Liver (tissue), 9 donors: ENCODE results near the gene BANP. TPM values are rescaled to one million over a fixed set of nuclear protein-coding genes. Genes with fewer than 3 reads are reported as not detected.
"Not testable (repeated sequence)": the region's sequence is repeated elsewhere in the genome, so short reads cannot be mapped to it uniquely, and the experiment has no call there.

Source experiments
- DNase-seq: peaks from one replicate; pipeline ENCODE4 v3.0.0-alpha.2; 2017; ENCODE audit warnings: low spot score
- H3K27ac ChIP-seq, 2 donors: one replicate each; pipeline ENCODE4 v1.7.0; 2013; ENCODE audit warnings: inconsistent platforms in 2 of 2, low read length in 2 of 2, control low read depth in 1 of 2, low read depth in 1 of 2, mild to moderate bottlenecking in 1 of 2
- H3K27me3 ChIP-seq, 4 donors: one replicate each; pipeline versions ENCODE4 v1.6.1 to v1.7.0; 2013; ENCODE audit warnings: low read length in 3 of 4, inconsistent platforms in 1 of 4, mild to moderate bottlenecking in 1 of 4, moderate library complexity in 1 of 4; ENCODE audit not compliant: control insufficient read depth in 4 of 4, insufficient read depth in 4 of 4
- H3K36me3 ChIP-seq, 4 donors: one replicate each; pipeline versions ENCODE4 v1.6.1 to v1.7.0; 2013; ENCODE audit warnings: low read length in 3 of 4, mild to moderate bottlenecking in 3 of 4, low read depth in 1 of 4, moderate library complexity in 1 of 4; ENCODE audit not compliant: control insufficient read depth in 4 of 4, insufficient read depth in 3 of 4
- H3K4me1 ChIP-seq, 4 donors: one replicate each; pipeline versions ENCODE4 v1.6.1 to v1.7.0; 2013; ENCODE audit warnings: low read length in 3 of 4, mild to moderate bottlenecking in 3 of 4, moderate library complexity in 1 of 4; ENCODE audit not compliant: control insufficient read depth in 4 of 4, insufficient read depth in 4 of 4
- H3K4me3 ChIP-seq, 3 donors: one replicate each; pipeline versions ENCODE4 v1.6.1 to v1.7.0; 2013; ENCODE audit warnings: low read length in 3 of 3, control low read depth in 1 of 3, low read depth in 1 of 3, mild to moderate bottlenecking in 1 of 3
- H3K9ac ChIP-seq, 2 donors: one replicate each; pipeline ENCODE4 v1.7.0; 2013; ENCODE audit warnings: low read length in 2 of 2, mild to moderate bottlenecking in 2 of 2, moderate library complexity in 2 of 2, control low read depth in 1 of 2, low read depth in 1 of 2
- H3K9me3 ChIP-seq, 4 donors: one replicate each; pipeline versions ENCODE4 v1.6.1 to v1.7.0; 2013; ENCODE audit warnings: low read length in 3 of 4; ENCODE audit not compliant: control insufficient read depth in 4 of 4
- ATF3 ChIP-seq: IDR thresholded peaks from 2 replicates; pipeline ENCODE4 v1.6.1; 2016; ENCODE audit warnings: antibody characterized with exemption
- CTCF ChIP-seq: fragments of 150-350 bp; IDR thresholded peaks from 2 replicates; pipeline ENCODE4 v1.5.1; 2017; ENCODE audit warnings: improper control_type of control experiment, low read depth, low read length; ENCODE audit not compliant: missing input control
- EGR1 ChIP-seq, 2 donors: IDR thresholded peaks; 2 replicates each; pipeline ENCODE4 v1.6.1; 2016 to 2018; ENCODE audit warnings: antibody characterized with exemption in 2 of 2, low read depth in 2 of 2
- FOXA1 ChIP-seq: IDR thresholded peaks from 2 replicates; pipeline ENCODE4 v1.6.1; 2016; ENCODE audit warnings: antibody characterized with exemption
- GABPA ChIP-seq, 2 donors: IDR thresholded peaks in 1 of 2; conservative IDR thresholded peaks in 1 of 2; 2 replicates each; pipeline ENCODE4 v1.6.1; 2016; ENCODE audit warnings: antibody characterized with exemption in 2 of 2, mild to moderate bottlenecking in 1 of 2, moderate library complexity in 1 of 2
- JUND ChIP-seq, 2 donors: IDR thresholded peaks; 2 replicates each; pipeline ENCODE4 v1.6.1; 2016; ENCODE audit warnings: antibody characterized with exemption in 2 of 2
- MAX ChIP-seq: IDR thresholded peaks from 2 replicates; pipeline ENCODE4 v1.6.1; 2016; ENCODE audit warnings: antibody characterized with exemption
- REST ChIP-seq: IDR thresholded peaks from 2 replicates; pipeline ENCODE4 v1.6.1; 2016; ENCODE audit warnings: antibody characterized with exemption, mild to moderate bottlenecking
- RXRA ChIP-seq, 2 donors: IDR thresholded peaks; 2 replicates each; pipeline ENCODE4 v1.6.1; 2017 to 2018; ENCODE audit warnings: antibody characterized with exemption in 2 of 2, mild to moderate bottlenecking in 1 of 2
- SP1 ChIP-seq: IDR thresholded peaks from 2 replicates; pipeline ENCODE4 v1.6.1; 2018; ENCODE audit warnings: antibody characterized with exemption, mild to moderate bottlenecking
- TAF1 ChIP-seq: conservative IDR thresholded peaks from 2 replicates; pipeline ENCODE4 v1.6.1; 2016; ENCODE audit warnings: antibody characterized with exemption, mild to moderate bottlenecking
- WGBS: extraction: QIAGEN DNeasy Blood & Tissue Kit; methylation state at CpG from one replicate; pipeline ENCODE4 v1.1.7; 2013; 5-methylcytosine and 5-hydroxymethylcytosine counted together
- polyA plus RNA-seq, 2 donors: library from polyadenylated mRNA; stranded (reverse) in 1 of 2; unstranded in 1 of 2; fragments of 200-250 nt in 1 of 2; fragments of >200 nt in 1 of 2; fragmentation: Nextera tagmentation in 1 of 2; extraction: Ambion mirVana in 1 of 2; gene quantifications; one replicate each; pipeline versions ENCODE4 v1.2.1 to v1.2.3, GENCODE V29; 2013 to 2015
- total RNA-seq, 2 donors: library from RNA; depleted of rRNA; stranded (reverse); fragments of >200 nt; gene quantifications; one replicate each; pipeline ENCODE4 v1.2.3, GENCODE V29; 2014
- TF ChIP-seq, protein P1 (sequence below): IDR thresholded peaks from 2 replicates; pipeline ENCODE4 v1.6.1; 2016; ENCODE audit warnings: antibody characterized with exemption
- donor health status: healthy.
- donor health status: healthy.
- donor health status: healthy.
- donor health status: healthy.
- donor health status: healthy.

The BANP gene
- total and polyA plus RNA-seq, 4 donors: 4.9 to 20.7 (median 13.7) TPM

DNA sequence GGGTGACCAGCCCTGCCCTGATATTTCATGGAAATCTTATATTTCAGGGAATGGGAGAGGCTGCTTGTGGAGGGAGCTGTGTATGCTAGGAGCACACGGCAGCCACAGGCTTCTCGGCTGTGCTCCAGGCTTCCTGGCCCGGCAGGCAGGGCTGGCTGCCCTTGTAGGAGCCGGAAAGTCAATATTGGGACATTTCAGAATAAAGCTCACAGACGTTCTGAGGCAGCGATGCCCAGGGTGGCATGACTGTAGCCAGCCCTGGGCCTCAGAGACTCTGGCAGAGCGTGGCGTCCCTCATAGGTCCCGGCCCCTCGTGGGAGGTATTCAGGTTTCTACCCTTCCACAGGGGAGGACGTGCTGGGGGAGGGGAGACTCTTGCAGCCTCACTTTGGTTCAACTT, 65.7 kb downstream of the BANP start:
- TF ChIP-seq MAX: no peak
- TF ChIP-seq TAF1: no peak
- TF ChIP-seq GABPA (IDR thresholded peaks at IDR 0.05 in 1 of 2, conservative IDR thresholded peaks at IDR 0.05 in 1 of 2): no peak
- TF ChIP-seq FOXA1: no peak
- no peak for TF ChIP-seq SP1
- TF ChIP-seq RXRA (IDR thresholded peaks at IDR 0.05): no peak
- no peak for TF ChIP-seq EGR1 (IDR thresholded peaks at IDR 0.05; ENCODE audit: low read depth in 2 of 2)
- TF ChIP-seq REST: no peak
- TF ChIP-seq, protein P1, sequence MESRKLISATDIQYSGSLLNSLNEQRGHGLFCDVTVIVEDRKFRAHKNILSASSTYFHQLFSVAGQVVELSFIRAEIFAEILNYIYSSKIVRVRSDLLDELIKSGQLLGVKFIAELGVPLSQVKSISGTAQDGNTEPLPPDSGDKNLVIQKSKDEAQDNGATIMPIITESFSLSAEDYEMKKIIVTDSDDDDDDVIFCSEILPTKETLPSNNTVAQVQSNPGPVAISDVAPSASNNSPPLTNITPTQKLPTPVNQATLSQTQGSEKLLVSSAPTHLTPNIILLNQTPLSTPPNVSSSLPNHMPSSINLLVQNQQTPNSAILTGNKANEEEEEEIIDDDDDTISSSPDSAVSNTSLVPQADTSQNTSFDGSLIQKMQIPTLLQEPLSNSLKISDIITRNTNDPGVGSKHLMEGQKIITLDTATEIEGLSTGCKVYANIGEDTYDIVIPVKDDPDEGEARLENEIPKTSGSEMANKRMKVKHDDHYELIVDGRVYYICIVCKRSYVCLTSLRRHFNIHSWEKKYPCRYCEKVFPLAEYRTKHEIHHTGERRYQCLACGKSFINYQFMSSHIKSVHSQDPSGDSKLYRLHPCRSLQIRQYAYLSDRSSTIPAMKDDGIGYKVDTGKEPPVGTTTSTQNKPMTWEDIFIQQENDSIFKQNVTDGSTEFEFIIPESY: no peak
- no peak for DNase-seq
- H3K9ac ChIP-seq: no peak overlapping the region
- no peak overlapping the region for H3K27ac ChIP-seq
- H3K9me3 ChIP-seq: no peaks in the 10 kb centered on the region
- peaks cover 5 to 18% (median 7%) of the 10 kb centered on the region in 4 donors for H3K36me3 ChIP-seq
- WGBS: 71% methylated on average over 11 of the region's 11 CpGs
- no peaks in the 10 kb centered on the region for H3K4me1 ChIP-seq
- H3K27me3 ChIP-seq: no peaks in the 10 kb centered on the region
- H3K4me3 ChIP-seq: no peak overlapping the region

DNA sequence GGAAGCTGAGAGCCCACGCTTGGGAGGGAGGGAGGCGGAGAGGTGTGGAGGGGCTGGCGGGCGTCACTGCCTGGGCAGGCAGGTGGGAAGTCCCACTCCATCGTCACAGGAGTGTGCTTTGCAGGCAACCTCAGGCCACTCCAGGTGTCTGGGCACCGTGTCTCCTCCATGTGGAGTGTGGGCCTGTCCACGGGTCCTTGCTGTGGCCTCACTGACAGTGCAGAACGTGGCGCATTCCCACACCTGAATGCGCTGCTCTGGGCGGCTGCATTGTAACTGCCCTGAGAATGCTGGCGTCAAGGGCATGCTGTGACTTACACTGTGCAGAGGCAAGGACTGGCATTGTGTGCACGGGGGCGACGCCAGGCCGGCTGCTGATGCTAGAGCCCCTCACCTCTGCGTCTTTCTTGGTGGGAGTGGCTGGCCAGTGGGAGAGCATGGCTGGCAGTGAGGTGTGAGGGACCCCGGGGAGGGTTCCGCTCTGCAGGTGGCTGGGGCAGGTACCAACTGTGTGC, 66.4 kb downstream of the BANP start:
- Histone ChIP-seq H3K27ac (no peak overlapping the region), H3K9ac (no peak overlapping the region), H3K4me3 (no peak overlapping the region), H3K4me1 (no peaks in the 10 kb centered on the region), H3K27me3 (no peaks in the 10 kb centered on the region), H3K36me3 (peaks cover 3 to 24% (median 8%) of the 10 kb centered on the region in 4 donors), H3K9me3 (no peaks in the 10 kb centered on the region)
- 93% methylated on average over 19 of the region's 19 CpGs for WGBS
- TF ChIP-seq ATF3 (no peak), JUND (IDR thresholded peaks at IDR 0.05) (no peak), SP1 (no peak), EGR1 (IDR thresholded peaks at IDR 0.05; ENCODE audit: low read depth in 2 of 2) (no peak), CTCF (no peak)
- no peak for DNase-seq

- H3K9ac ChIP-seq, H3K27ac ChIP-seq, H3K9me3 ChIP-seq, DNase-seq, H3K4me3 ChIP-seq, H3K4me1 ChIP-seq, H3K27me3 ChIP-seq: not testable (repeated sequence)
- 98% methylated on average over 26 of the region's 26 CpGs for WGBS
- H3K36me3 ChIP-seq: peaks cover 4 to 27% (median 9%) of the 10 kb centered on the region in 4 donors
These were observed 67.1 kb downstream of the BANP start for GRCh38 chr16:88018382-88018781.

GRCh38 chr16:88019041-88019820, 68.0 kb downstream of the BANP start:
- DNase-seq, H3K9me3 ChIP-seq, H3K27me3 ChIP-seq, H3K4me1 ChIP-seq, H3K9ac ChIP-seq, H3K27ac ChIP-seq, H3K4me3 ChIP-seq: not testable (repeated sequence)
- WGBS: 88% methylated on average over 59 of the region's 59 CpGs
- peaks cover 5 to 27% (median 10%) of the 10 kb centered on the region in 4 donors for H3K36me3 ChIP-seq
